Esophagus squamous epithelium (tissue), 4 donors: Measurements from ENCODE around the gene IAH1.

Source experiments
- CTCF ChIP-seq, 6 experiments: fragments of 450-650 bp in 4 of 6; fragments of 200-600 bp in 2 of 6; sonication (generic) in 2 of 6; IDR thresholded peaks; one replicate each; pipeline ENCODE4 v1.5.1; 2016 to 2019; ENCODE audit warnings: antibody characterized with exemption in 6 of 6, mild to moderate bottlenecking in 4 of 6, moderate library complexity in 4 of 6
- POLR2A ChIP-seq, 4 donors: fragments of 450-650 bp; IDR thresholded peaks; one replicate each; pipeline ENCODE4 v1.6.1; 2017; ENCODE audit warnings: antibody characterized with exemption in 4 of 4, mild to moderate bottlenecking in 4 of 4, moderate library complexity in 3 of 4

DNA sequence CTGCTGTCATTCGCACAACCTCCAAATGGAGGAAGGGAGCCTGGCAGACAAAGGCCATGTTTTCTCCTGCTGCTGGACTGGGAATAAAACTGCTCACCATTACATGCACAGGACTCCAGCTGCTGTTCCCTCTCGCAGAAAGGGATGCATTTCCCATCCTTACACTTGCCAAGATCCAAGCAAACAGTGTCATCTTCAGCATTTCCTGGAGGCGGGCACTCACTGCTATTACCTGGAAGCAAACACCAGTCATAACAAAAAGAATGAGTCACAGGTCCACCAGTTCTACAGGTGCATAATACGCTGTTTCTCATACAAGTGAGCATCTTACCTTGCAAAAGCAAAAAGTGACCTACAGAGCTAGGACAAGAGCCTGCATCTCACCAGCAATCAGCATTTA, 22.7 kb downstream of the IAH1 start:
- no peak for TF ChIP-seq POLR2A (IDR thresholded peaks at IDR 0.05)
- TF ChIP-seq CTCF (IDR thresholded peaks at IDR 0.05): no peak
